Measurements from ENCODE around the gene C10orf71. TPM values are rescaled to one million over a fixed set of nuclear protein-coding genes. Genes with fewer than 3 reads are reported as not detected.

The C10orf71 gene
- total RNA-seq, 1 experiment from 2014 or later, result not detected

DNA sequence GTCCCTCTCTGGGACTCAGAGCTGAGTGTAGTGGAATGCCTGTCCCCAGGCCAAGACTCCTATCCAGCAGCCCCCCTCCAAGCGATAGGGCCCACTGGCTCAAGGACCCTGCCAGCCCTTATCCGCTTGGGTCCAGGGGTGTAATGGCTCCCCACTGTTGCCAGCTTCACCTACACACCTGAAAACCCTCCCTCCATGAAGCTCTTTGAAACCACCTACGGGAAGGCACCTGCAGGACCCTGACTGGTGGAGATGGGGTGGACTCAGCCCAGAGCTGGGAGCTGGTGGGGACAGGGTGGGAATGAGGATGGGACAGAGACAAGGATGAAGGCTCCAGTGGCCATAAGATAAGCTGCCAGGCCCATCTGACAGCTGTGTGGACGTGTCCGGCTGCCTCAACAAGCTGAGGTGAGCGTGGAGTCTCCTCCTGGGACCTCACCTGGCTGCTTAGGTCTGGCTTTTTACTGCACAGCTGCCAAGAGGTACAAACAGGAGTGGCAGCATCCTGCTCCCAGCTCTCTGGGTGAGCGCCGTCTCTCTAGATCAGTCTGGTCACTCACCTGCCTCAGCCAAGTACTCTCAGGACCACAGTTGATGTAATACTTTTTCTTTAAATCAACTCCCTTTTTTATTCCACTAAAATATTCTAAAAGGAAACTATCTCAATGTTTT, 55.1 kb downstream of the C10orf71 start:
- no peak overlapping the region for H3K27ac Mint-ChIP-seq (ENCODE audit: unreplicated experiment)
- BruUV-seq (replicated peaks), result no TSS peak
- TF ChIP-seq, protein P1, sequence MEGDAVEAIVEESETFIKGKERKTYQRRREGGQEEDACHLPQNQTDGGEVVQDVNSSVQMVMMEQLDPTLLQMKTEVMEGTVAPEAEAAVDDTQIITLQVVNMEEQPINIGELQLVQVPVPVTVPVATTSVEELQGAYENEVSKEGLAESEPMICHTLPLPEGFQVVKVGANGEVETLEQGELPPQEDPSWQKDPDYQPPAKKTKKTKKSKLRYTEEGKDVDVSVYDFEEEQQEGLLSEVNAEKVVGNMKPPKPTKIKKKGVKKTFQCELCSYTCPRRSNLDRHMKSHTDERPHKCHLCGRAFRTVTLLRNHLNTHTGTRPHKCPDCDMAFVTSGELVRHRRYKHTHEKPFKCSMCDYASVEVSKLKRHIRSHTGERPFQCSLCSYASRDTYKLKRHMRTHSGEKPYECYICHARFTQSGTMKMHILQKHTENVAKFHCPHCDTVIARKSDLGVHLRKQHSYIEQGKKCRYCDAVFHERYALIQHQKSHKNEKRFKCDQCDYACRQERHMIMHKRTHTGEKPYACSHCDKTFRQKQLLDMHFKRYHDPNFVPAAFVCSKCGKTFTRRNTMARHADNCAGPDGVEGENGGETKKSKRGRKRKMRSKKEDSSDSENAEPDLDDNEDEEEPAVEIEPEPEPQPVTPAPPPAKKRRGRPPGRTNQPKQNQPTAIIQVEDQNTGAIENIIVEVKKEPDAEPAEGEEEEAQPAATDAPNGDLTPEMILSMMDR (IDR thresholded peaks at IDR 0.05; ENCODE audit: unreplicated experiment), result no peak
- H3K4me1 Mint-ChIP-seq (ENCODE audit: low read depth, unreplicated experiment), result no peaks in the 10 kb centered on the region
- no peak overlapping the region for H3K4me3 Mint-ChIP-seq (ENCODE audit: low read depth, unreplicated experiment)
- DNase-seq, result no peak
- no peaks in the 10 kb centered on the region for H3K9me3 Mint-ChIP-seq (ENCODE audit: low read depth, unreplicated experiment)
- H3K27me3 Mint-ChIP-seq (ENCODE audit: unreplicated experiment), result peaks cover 76% of the 10 kb centered on the region
- CTCF ChIA-PET, result no interaction called here
- intact Hi-C loops (cut with micrococcal nuclease; ENCODE audit: unreplicated experiment), result no loop called here
- no peaks in the 10 kb centered on the region for H3K36me3 Mint-ChIP-seq (ENCODE audit: insufficient read depth, unreplicated experiment)

DNA sequence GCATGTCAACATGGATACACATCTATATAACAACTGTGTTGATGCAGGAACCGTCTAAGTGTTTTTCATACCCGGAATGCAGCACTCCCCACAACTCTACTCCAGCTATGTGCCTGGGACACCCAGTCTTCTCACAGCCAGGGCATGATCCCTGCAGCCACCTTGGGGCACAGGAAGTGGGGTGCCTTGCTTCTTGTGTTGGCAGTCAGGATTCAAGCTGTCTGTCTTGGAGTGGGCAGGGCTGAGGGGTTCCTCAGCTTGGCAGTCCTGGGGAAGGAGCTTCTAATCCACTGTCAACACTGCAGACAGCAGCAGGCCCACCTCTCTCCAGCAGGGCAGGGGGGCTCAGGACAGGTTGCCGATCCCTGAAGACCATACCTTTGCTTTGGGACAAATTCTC, 55.6 kb downstream of the C10orf71 start:
- peaks cover 76% of the 10 kb centered on the region for H3K27me3 Mint-ChIP-seq (ENCODE audit: unreplicated experiment)
- H3K36me3 Mint-ChIP-seq (ENCODE audit: insufficient read depth, unreplicated experiment), result no peaks in the 10 kb centered on the region
- no peaks in the 10 kb centered on the region for H3K4me1 Mint-ChIP-seq (ENCODE audit: low read depth, unreplicated experiment)
- no peaks in the 10 kb centered on the region for H3K9me3 Mint-ChIP-seq (ENCODE audit: low read depth, unreplicated experiment)
- TF ChIP-seq, protein P1 (IDR thresholded peaks at IDR 0.05; ENCODE audit: unreplicated experiment), result no peak
- DNase-seq, result no peak
- no peak overlapping the region for H3K4me3 Mint-ChIP-seq (ENCODE audit: low read depth, unreplicated experiment)
- BruUV-seq (replicated peaks), result no TSS peak
- intact Hi-C loops (cut with micrococcal nuclease; ENCODE audit: unreplicated experiment), result no loop called here
- no peak overlapping the region for H3K27ac Mint-ChIP-seq (ENCODE audit: unreplicated experiment)
- CTCF ChIA-PET, result no interaction called here

- TF ChIP-seq, protein P1 (IDR thresholded peaks at IDR 0.05; ENCODE audit: unreplicated experiment), result no peak
- intact Hi-C loops (cut with micrococcal nuclease; ENCODE audit: unreplicated experiment), result no loop called here
- no peaks in the 10 kb centered on the region for H3K4me1 Mint-ChIP-seq (ENCODE audit: low read depth, unreplicated experiment)
- H3K27me3 Mint-ChIP-seq (ENCODE audit: unreplicated experiment), result peaks cover 74% of the 10 kb centered on the region
- no peak overlapping the region for H3K4me3 Mint-ChIP-seq (ENCODE audit: low read depth, unreplicated experiment)
- no peaks in the 10 kb centered on the region for H3K9me3 Mint-ChIP-seq (ENCODE audit: low read depth, unreplicated experiment)
- CTCF ChIA-PET, result no interaction called here
- no TSS peak for BruUV-seq (replicated peaks)
- no peaks in the 10 kb centered on the region for H3K36me3 Mint-ChIP-seq (ENCODE audit: insufficient read depth, unreplicated experiment)
- no peak overlapping the region for H3K27ac Mint-ChIP-seq (ENCODE audit: unreplicated experiment)
- DNase-seq, result no peak
Measured at GRCh38 chr10:49355221-49355620, 56.3 kb downstream of the C10orf71 start.

GRCh38 chr10:49356181-49356580, 57.2 kb downstream of the C10orf71 start:
- TF ChIP-seq, protein P1 (IDR thresholded peaks at IDR 0.05; ENCODE audit: unreplicated experiment), result no peak
- no peak overlapping the region for H3K27ac Mint-ChIP-seq (ENCODE audit: unreplicated experiment)
- H3K9me3 Mint-ChIP-seq (ENCODE audit: low read depth, unreplicated experiment), result no peaks in the 10 kb centered on the region
- no peak overlapping the region for H3K4me3 Mint-ChIP-seq (ENCODE audit: low read depth, unreplicated experiment)
- peaks cover 64% of the 10 kb centered on the region for H3K27me3 Mint-ChIP-seq (ENCODE audit: unreplicated experiment)
- intact Hi-C loops (cut with micrococcal nuclease; ENCODE audit: unreplicated experiment), result no loop called here
- CTCF ChIA-PET, result no interaction called here
- no peaks in the 10 kb centered on the region for H3K4me1 Mint-ChIP-seq (ENCODE audit: low read depth, unreplicated experiment)
- BruUV-seq (replicated peaks), result no TSS peak
- no peak for DNase-seq
- H3K36me3 Mint-ChIP-seq (ENCODE audit: insufficient read depth, unreplicated experiment), result no peaks in the 10 kb centered on the region
